ENCODE measurements around the gene ITGB3.

Gene ITGB3

GRCh38 chr17:47310186-47310733, 56.6 kb downstream of the ITGB3 start:
- H3K4me1 ChIP-seq (ENCODE audit: insufficient read depth, low read length), result no peaks in the 10 kb centered on the region
- H3K9me3 ChIP-seq (ENCODE audit: insufficient read depth, low read length, severe bottlenecking), result no peaks in the 10 kb centered on the region
- H3K4me2 ChIP-seq (ENCODE audit: insufficient read depth, low read length), result no peak overlapping the region
- H3K27ac ChIP-seq (ENCODE audit: low read length), result no peak overlapping the region
- H3K4me3 ChIP-seq (ENCODE audit: low read depth in 1 of 2, low read length in 2 of 2), result no peak overlapping the region
- DNase-seq (no peak), ATAC-seq (ENCODE audit: insufficient read depth, low read depth) (no peak)
- H3K36me3 ChIP-seq (ENCODE audit: insufficient read depth, low read length), result no peaks in the 10 kb centered on the region
- no peak overlapping the region for H2AFZ ChIP-seq (ENCODE audit: low read depth, low read length)
- H3K9ac ChIP-seq (ENCODE audit: low read depth, low read length), result no peak overlapping the region
- H3K79me2 ChIP-seq (ENCODE audit: insufficient read depth, low read length), result no peaks in the 10 kb centered on the region
- no peaks in the 10 kb centered on the region for H3K27me3 ChIP-seq (ENCODE audit: insufficient read depth, low read length, poor library complexity)
- TF ChIP-seq CTCF (IDR thresholded peaks at IDR 0.05; ENCODE audit: borderline replicate concordance, extremely low read depth, low read length, poor library complexity, severe bottlenecking), result no peak
- TF ChIP-seq EZH2 (IDR thresholded peaks at IDR 0.05; ENCODE audit: borderline replicate concordance, low read depth, low read length, severe bottlenecking), result no peak
- no peaks in the 10 kb centered on the region for H4K20me1 ChIP-seq (ENCODE audit: insufficient read depth, low read length)

GRCh38 chr17:47311420-47311819, 57.8 kb downstream of the ITGB3 start:
- H3K4me1 ChIP-seq (ENCODE audit: insufficient read depth, low read length), result no peaks in the 10 kb centered on the region
- no peak overlapping the region for H3K9ac ChIP-seq (ENCODE audit: low read depth, low read length)
- H3K27ac ChIP-seq (ENCODE audit: low read length), result no peak overlapping the region
- H3K36me3 ChIP-seq (ENCODE audit: insufficient read depth, low read length), result no peaks in the 10 kb centered on the region
- no peaks in the 10 kb centered on the region for H3K9me3 ChIP-seq (ENCODE audit: insufficient read depth, low read length, severe bottlenecking)
- no peak overlapping the region for H3K4me2 ChIP-seq (ENCODE audit: insufficient read depth, low read length)
- H4K20me1 ChIP-seq (ENCODE audit: insufficient read depth, low read length), result no peaks in the 10 kb centered on the region
- no peak for TF ChIP-seq CTCF (IDR thresholded peaks at IDR 0.05; ENCODE audit: borderline replicate concordance, extremely low read depth, low read length, poor library complexity, severe bottlenecking)
- no peak for TF ChIP-seq EZH2 (IDR thresholded peaks at IDR 0.05; ENCODE audit: borderline replicate concordance, low read depth, low read length, severe bottlenecking)
- no peak overlapping the region for H2AFZ ChIP-seq (ENCODE audit: low read depth, low read length)
- ATAC-seq (ENCODE audit: insufficient read depth, low read depth) (no peak), DNase-seq (no peak)
- H3K27me3 ChIP-seq (ENCODE audit: insufficient read depth, low read length, poor library complexity), result no peaks in the 10 kb centered on the region
- H3K79me2 ChIP-seq (ENCODE audit: insufficient read depth, low read length), result no peaks in the 10 kb centered on the region
- H3K4me3 ChIP-seq (ENCODE audit: low read depth in 1 of 2, low read length in 2 of 2), result no peak overlapping the region

- Histone ChIP-seq H3K4me2 (ENCODE audit: insufficient read depth, low read length) (no peak overlapping the region), H3K36me3 (ENCODE audit: insufficient read depth, low read length) (no peaks in the 10 kb centered on the region), H3K4me1 (ENCODE audit: insufficient read depth, low read length) (no peaks in the 10 kb centered on the region), H3K27ac (ENCODE audit: low read length) (no peak overlapping the region), H2AFZ (ENCODE audit: low read depth, low read length) (no peak overlapping the region), H3K9me3 (ENCODE audit: insufficient read depth, low read length, severe bottlenecking) (no peaks in the 10 kb centered on the region), H3K79me2 (ENCODE audit: insufficient read depth, low read length) (no peaks in the 10 kb centered on the region), H3K4me3 (ENCODE audit: low read depth in 1 of 2, low read length in 2 of 2) (no peak overlapping the region), H3K9ac (ENCODE audit: low read depth, low read length) (no peak overlapping the region), H3K27me3 (ENCODE audit: insufficient read depth, low read length, poor library complexity) (no peaks in the 10 kb centered on the region), H4K20me1 (ENCODE audit: insufficient read depth, low read length) (no peaks in the 10 kb centered on the region)
- peak; percentile 73 for ATAC-seq (ENCODE audit: insufficient read depth, low read depth)
- DNase-seq, result peak; percentile 44
- TF ChIP-seq EZH2 (IDR thresholded peaks at IDR 0.05; ENCODE audit: borderline replicate concordance, low read depth, low read length, severe bottlenecking), result no peak
- peak; percentile 91 for TF ChIP-seq CTCF (IDR thresholded peaks at IDR 0.05; ENCODE audit: borderline replicate concordance, extremely low read depth, low read length, poor library complexity, severe bottlenecking)
These were observed 62.0 kb downstream of the ITGB3 start for GRCh38 chr17:47315451-47316266.
